ENCODE measurements around the gene TMEM164.

DNA sequence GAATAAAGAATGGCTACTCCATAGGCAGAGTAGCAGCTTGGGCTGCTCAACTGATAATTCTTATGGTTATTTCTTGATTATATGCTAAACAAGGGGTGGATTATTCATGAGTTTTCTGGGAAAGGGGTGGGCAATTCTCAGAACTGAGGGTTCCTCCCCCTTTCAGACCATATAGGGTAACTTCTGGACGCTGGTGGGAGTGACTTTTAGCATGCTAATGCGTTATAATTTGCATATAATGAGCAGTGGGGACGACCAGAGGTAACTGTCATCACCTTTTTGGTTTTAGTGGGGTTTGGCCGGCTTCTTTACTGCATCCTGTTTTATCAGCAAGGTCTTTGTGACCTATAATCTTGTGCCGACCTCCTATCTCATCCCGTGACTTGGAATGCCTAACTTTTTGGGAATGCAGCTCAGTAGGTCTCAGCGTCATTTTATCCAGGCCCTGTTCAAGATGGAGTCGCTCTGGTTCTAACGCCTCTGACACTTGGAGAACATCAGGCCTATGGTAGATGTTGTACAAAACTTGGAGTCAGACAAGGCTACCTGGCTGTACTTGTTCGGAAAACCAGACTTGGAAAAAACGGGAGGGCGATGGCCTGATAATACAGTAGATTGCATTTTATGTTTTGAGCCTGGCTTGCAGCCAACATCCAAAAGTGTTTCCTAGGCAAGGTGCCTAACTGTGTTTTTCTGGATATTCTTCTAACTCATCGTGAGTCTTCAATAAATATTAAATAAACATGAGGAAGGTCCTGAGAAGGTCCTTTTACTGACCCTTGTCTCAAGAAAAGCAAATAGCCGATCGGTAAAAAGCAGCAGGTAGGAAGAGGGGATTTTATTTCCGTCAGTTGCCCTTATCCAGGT, 1.8 kb upstream of the TMEM164 start:
- TF ChIP-seq, protein P1, sequence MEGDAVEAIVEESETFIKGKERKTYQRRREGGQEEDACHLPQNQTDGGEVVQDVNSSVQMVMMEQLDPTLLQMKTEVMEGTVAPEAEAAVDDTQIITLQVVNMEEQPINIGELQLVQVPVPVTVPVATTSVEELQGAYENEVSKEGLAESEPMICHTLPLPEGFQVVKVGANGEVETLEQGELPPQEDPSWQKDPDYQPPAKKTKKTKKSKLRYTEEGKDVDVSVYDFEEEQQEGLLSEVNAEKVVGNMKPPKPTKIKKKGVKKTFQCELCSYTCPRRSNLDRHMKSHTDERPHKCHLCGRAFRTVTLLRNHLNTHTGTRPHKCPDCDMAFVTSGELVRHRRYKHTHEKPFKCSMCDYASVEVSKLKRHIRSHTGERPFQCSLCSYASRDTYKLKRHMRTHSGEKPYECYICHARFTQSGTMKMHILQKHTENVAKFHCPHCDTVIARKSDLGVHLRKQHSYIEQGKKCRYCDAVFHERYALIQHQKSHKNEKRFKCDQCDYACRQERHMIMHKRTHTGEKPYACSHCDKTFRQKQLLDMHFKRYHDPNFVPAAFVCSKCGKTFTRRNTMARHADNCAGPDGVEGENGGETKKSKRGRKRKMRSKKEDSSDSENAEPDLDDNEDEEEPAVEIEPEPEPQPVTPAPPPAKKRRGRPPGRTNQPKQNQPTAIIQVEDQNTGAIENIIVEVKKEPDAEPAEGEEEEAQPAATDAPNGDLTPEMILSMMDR (IDR thresholded peaks at IDR 0.05), result no peak
- no peak for TF ChIP-seq POLR2A (IDR thresholded peaks at IDR 0.05; ENCODE audit: low read depth)
- no peak for TF ChIP-seq POLR2AphosphoS5 (IDR thresholded peaks at IDR 0.05)
- TF ChIP-seq EP300 (IDR thresholded peaks at IDR 0.05), result no peak
